ENCODE data around the gene B3GAT3.

DNA sequence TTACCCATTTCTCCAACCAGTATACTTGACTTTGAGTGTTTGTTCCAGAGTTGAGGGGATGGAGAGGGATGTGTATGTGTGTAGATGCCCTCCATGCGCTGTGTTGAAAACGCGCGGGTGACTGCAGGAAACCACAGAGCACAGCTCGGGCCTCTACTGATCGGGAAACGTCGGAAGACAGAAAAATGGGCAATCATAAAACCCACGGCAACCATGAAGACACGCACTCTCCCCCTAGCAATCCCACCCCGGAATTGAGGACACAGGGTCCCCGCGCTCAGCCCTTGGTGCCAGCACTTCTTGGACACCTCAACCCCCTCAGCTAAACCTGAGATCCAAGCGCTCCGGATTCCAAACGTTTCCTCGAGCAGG lies 49.4 kb upstream of the B3GAT3 start:
- TF ChIP-seq ZNF266 (tag by site-specific recombination; IDR thresholded peaks at IDR 0.05; ENCODE audit: low read depth) (no peak), ZNF280D (tag by site-specific recombination; IDR thresholded peaks at IDR 0.05) (0 out of 2 replicates have a peak, but pooled peaks have one; percentile 23), HOXA7 (CRISPR knock-in tag; IDR thresholded peaks at IDR 0.05; ENCODE audit: borderline replicate concordance) (no peak), KLF16 (tag by site-specific recombination; IDR thresholded peaks at IDR 0.05) (no peak), ZNF24 (tag by site-specific recombination; IDR thresholded peaks at IDR 0.05) (no peak), ZNF121 (tag by site-specific recombination; IDR thresholded peaks at IDR 0.05) (no peak), ZNF624 (tag by site-specific recombination; IDR thresholded peaks at IDR 0.05) (no peak), SP3 (tag by site-specific recombination; IDR thresholded peaks at IDR 0.05) (no peak)
- TF ChIP-seq, protein P1, sequence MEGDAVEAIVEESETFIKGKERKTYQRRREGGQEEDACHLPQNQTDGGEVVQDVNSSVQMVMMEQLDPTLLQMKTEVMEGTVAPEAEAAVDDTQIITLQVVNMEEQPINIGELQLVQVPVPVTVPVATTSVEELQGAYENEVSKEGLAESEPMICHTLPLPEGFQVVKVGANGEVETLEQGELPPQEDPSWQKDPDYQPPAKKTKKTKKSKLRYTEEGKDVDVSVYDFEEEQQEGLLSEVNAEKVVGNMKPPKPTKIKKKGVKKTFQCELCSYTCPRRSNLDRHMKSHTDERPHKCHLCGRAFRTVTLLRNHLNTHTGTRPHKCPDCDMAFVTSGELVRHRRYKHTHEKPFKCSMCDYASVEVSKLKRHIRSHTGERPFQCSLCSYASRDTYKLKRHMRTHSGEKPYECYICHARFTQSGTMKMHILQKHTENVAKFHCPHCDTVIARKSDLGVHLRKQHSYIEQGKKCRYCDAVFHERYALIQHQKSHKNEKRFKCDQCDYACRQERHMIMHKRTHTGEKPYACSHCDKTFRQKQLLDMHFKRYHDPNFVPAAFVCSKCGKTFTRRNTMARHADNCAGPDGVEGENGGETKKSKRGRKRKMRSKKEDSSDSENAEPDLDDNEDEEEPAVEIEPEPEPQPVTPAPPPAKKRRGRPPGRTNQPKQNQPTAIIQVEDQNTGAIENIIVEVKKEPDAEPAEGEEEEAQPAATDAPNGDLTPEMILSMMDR (tag by site-specific recombination; IDR thresholded peaks at IDR 0.05): no peak
- TF ChIP-seq, protein P2, sequence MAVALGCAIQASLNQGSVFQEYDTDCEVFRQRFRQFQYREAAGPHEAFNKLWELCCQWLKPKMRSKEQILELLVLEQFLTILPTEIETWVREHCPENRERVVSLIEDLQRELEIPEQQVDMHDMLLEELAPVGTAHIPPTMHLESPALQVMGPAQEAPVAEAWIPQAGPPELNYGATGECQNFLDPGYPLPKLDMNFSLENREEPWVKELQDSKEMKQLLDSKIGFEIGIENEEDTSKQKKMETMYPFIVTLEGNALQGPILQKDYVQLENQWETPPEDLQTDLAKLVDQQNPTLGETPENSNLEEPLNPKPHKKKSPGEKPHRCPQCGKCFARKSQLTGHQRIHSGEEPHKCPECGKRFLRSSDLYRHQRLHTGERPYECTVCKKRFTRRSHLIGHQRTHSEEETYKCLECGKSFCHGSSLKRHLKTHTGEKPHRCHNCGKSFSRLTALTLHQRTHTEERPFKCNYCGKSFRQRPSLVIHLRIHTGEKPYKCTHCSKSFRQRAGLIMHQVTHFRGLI (tag by site-specific recombination; IDR thresholded peaks at IDR 0.05): no peak
